ENCODE results near the gene MYOZ3. TPM values are rescaled to one million over a fixed set of nuclear protein-coding genes. Genes with fewer than 3 reads are reported as not detected.
A peak's percentile ranks its signal among the peaks of the same experiment; 100 is the strongest.

MYOZ3 gene
- polyA plus RNA-seq, 1 of the 3 experiments (the other 2 are of a cell fraction): 0.26 TPM

- Histone ChIP-seq H3K27ac (ENCODE audit: low read depth in 2 of 2, low read length in 1 of 2) (peak overlapping the region; percentile 92 to 94), H3K9me2 (no peaks in the 10 kb centered on the region), H3K79me2 (ENCODE audit: insufficient read depth) (peaks cover 49% of the 10 kb centered on the region), H3F3A (replicated peaks; ENCODE audit: insufficient read depth) (peaks cover 49% of the 10 kb centered on the region), H3K4me1 (ENCODE audit: control insufficient read depth in 1 of 2, insufficient read depth in 2 of 2, low read depth in 1 of 2, low read length in 1 of 2) (peaks cover 64 to 76% of the 10 kb centered on the region in 2 experiments), H3K4me3 (ENCODE audit: low read depth in 2 of 2, low read length in 1 of 2) (peak overlapping the region in 1 of 2 experiments; percentile 57; a peak in 2 of 4 replicates), H3K36me3 (replicated peaks in 1 of 2; ENCODE audit: control insufficient read depth in 1 of 2, insufficient read depth in 2 of 2, low read length in 1 of 2) (no peaks in the 10 kb centered on the region), H3K9ac (peak overlapping the region; percentile 32; the same call in 1 of the 2 replicates), H2AFZ (ENCODE audit: low read depth) (no peak overlapping the region), H3K27me3 (ENCODE audit: insufficient read depth) (no peaks in the 10 kb centered on the region), H3K9me3 (no peaks in the 10 kb centered on the region), H3K4me2 (peak overlapping the region; percentile 66), H4K20me1 (ENCODE audit: insufficient read depth) (no peaks in the 10 kb centered on the region; the same call in 1 of the 2 replicates)
- CTCF ChIA-PET: interaction anchor here (0.8 to 2.4 kb wide), 5 partner anchors 9 to 82 kb away, joined by 3 to 9 read pairs (median 3); no protein-coding TSS in a partner anchor
- no peak for DNase-seq
- no CpG with 5 or more reads among the region's 5 CpGs for WGBS (ENCODE audit: low lambda C conversion rate)
- POLR2A ChIA-PET: interaction anchor here (0.8 to 1.1 kb wide), 3 partner anchors 10 to 192 kb away, joined by 3 read pairs; no protein-coding TSS in a partner anchor
- no peak for TF ChIP-seq CTCF (IDR thresholded peaks at IDR 0.05)
- no peak for TF ChIP-seq EZH2phosphoT487 (IDR thresholded peaks at IDR 0.05; ENCODE audit: borderline replicate concordance, low read depth)
- TF ChIP-seq EP300 (IDR thresholded peaks at IDR 0.05; ENCODE audit: borderline replicate concordance in 1 of 2, low read depth in 1 of 2, low read length in 1 of 2): peak; percentile 28 to 84; a peak in 1 of 4 replicates
- TF ChIP-seq IRF3 (IDR thresholded peaks at IDR 0.05; ENCODE audit: low read depth, low read length): no peak
- TF ChIP-seq FOSL2 (IDR thresholded peaks at IDR 0.05; ENCODE audit: borderline replicate concordance, low read depth): peak; percentile 74
- no peak for TF ChIP-seq MEF2A (IDR thresholded peaks at IDR 0.05; ENCODE audit: borderline replicate concordance, low read depth)
- TF ChIP-seq POLR2AphosphoS5 (IDR thresholded peaks at IDR 0.05; ENCODE audit: low read depth, low read length): peak; percentile 47; the same call in 1 of the 2 replicates
- no peak for TF ChIP-seq GATA2 (CRISPR knock-in tag; IDR thresholded peaks at IDR 0.05)
- TF ChIP-seq RFX5 (IDR thresholded peaks at IDR 0.05; ENCODE audit: low read length): no peak
- TF ChIP-seq, protein P1, sequence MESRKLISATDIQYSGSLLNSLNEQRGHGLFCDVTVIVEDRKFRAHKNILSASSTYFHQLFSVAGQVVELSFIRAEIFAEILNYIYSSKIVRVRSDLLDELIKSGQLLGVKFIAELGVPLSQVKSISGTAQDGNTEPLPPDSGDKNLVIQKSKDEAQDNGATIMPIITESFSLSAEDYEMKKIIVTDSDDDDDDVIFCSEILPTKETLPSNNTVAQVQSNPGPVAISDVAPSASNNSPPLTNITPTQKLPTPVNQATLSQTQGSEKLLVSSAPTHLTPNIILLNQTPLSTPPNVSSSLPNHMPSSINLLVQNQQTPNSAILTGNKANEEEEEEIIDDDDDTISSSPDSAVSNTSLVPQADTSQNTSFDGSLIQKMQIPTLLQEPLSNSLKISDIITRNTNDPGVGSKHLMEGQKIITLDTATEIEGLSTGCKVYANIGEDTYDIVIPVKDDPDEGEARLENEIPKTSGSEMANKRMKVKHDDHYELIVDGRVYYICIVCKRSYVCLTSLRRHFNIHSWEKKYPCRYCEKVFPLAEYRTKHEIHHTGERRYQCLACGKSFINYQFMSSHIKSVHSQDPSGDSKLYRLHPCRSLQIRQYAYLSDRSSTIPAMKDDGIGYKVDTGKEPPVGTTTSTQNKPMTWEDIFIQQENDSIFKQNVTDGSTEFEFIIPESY (IDR thresholded peaks at IDR 0.05; ENCODE audit: borderline replicate concordance, low read depth): no peak
- peak; percentile 98 for TF ChIP-seq NFIC (IDR thresholded peaks at IDR 0.05; ENCODE audit: borderline replicate concordance)
- no peak for TF ChIP-seq FOXJ3 (CRISPR knock-in tag; IDR thresholded peaks at IDR 0.05)
- TF ChIP-seq NRF1 (IDR thresholded peaks at IDR 0.05; ENCODE audit: low read depth, low read length): no peak
- TF ChIP-seq YY1 (IDR thresholded peaks at IDR 0.05; ENCODE audit: low read depth): no peak
- TF ChIP-seq TEAD4 (IDR thresholded peaks at IDR 0.05; ENCODE audit: borderline replicate concordance, insufficient read depth): peak; percentile 91
- TF ChIP-seq RAD21 (IDR thresholded peaks at IDR 0.05; ENCODE audit: low read length): no peak
- peak; percentile 90 for TF ChIP-seq JUND (IDR thresholded peaks at IDR 0.05)
- TF ChIP-seq RXRA (IDR thresholded peaks at IDR 0.05; ENCODE audit: borderline replicate concordance, low read depth): peak; percentile 68; the same call in 1 of the 2 replicates
- TF ChIP-seq MAX (IDR thresholded peaks at IDR 0.05; ENCODE audit: low read depth): peak; percentile 41; the same call in 1 of the 2 replicates
- TF ChIP-seq TCF12 (IDR thresholded peaks at IDR 0.05): no peak; the same call in none of the 2 replicates
- TF ChIP-seq RCOR1 (IDR thresholded peaks at IDR 0.05; ENCODE audit: low read length): no peak
- TF ChIP-seq TAF1 (IDR thresholded peaks at IDR 0.05; ENCODE audit: borderline replicate concordance, low read depth, low read length): no peak
- no peak for TF ChIP-seq GABPA (IDR thresholded peaks at IDR 0.05; ENCODE audit: low read depth)
- TF ChIP-seq, protein P2, sequence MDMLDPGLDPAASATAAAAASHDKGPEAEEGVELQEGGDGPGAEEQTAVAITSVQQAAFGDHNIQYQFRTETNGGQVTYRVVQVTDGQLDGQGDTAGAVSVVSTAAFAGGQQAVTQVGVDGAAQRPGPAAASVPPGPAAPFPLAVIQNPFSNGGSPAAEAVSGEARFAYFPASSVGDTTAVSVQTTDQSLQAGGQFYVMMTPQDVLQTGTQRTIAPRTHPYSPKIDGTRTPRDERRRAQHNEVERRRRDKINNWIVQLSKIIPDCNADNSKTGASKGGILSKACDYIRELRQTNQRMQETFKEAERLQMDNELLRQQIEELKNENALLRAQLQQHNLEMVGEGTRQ (IDR thresholded peaks at IDR 0.05; ENCODE audit: borderline replicate concordance, low read depth, low read length): no peak
- peak; percentile 47; the same call in 1 of the 2 replicates for TF ChIP-seq SIN3A (IDR thresholded peaks at IDR 0.05; ENCODE audit: borderline replicate concordance, low read depth, low read length)
- no peak for TF ChIP-seq SMC3 (IDR thresholded peaks at IDR 0.05; ENCODE audit: low read depth, low read length)
- no peak for TF ChIP-seq MXI1 (IDR thresholded peaks at IDR 0.05; ENCODE audit: low read depth, low read length)
- TF ChIP-seq FOXM1 (IDR thresholded peaks at IDR 0.05; ENCODE audit: low read depth): no peak
- no peak for TF ChIP-seq ELF1 (IDR thresholded peaks at IDR 0.05)
Measured at GRCh38 chr5:150642567-150642927, 18.5 kb upstream of the MYOZ3 start.
